PC-3 (cell line): Measurements from ENCODE around the gene PDCD1LG2. TPM values are rescaled to one million over a fixed set of nuclear protein-coding genes. Genes with fewer than 3 reads are reported as not detected.

Source experiments
- ATAC-seq: fragments of 200-7000 bp; cut with Tn5 transposase; 2 replicates; pipeline ENCODE4 v1.9.1; 2020; ENCODE audit warnings: mild to moderate bottlenecking, moderate library complexity
- BruUV-seq: library from RNA; stranded (reverse); fragments of 400-500 nt; replicated peaks from 2 replicates; lab custom pipeline; 2021; lab: Mats Ljungman, UMichigan
- CTCF ChIA-PET: fragments of 300-600 bp; sonication (Branson Sonifier 250); formaldehyde crosslinking; loops from one replicate; lab custom pipeline; 2022; ENCODE audit warnings: antibody characterized with exemption; lab: Charles Lee
- POLR2A ChIA-PET: fragments of 300-600 bp; sonication (Branson Sonifier 250); formaldehyde crosslinking; loops from one replicate; lab custom pipeline; 2022; ENCODE audit warnings: antibody characterized with exemption; ENCODE audit not compliant: unreplicated experiment; lab: Charles Lee
- DNase-seq: peaks from one replicate; pipeline ENCODE4 v3.0.0-alpha.2; 2015
- H2AFZ ChIP-seq: fragments of 300-600 bp; sonication (generic); 2 replicates; pipeline ENCODE4 v1.6.0; 2016; ENCODE audit warnings: antibody characterized with exemption, low read length
- H3F3A ChIP-seq: fragments of 300-600 bp; sonication (generic); one replicate; pipeline ENCODE4 v1.6.0; 2017; ENCODE audit warnings: antibody characterized with exemption, low read length, control low read depth, mild to moderate bottlenecking; ENCODE audit not compliant: unreplicated experiment
- H3K27ac ChIP-seq: fragments of 300-600 bp; sonication (generic); 2 replicates; pipeline ENCODE4 v1.5.1; 2016; ENCODE audit warnings: mild to moderate bottlenecking, low read length
- H3K27me3 ChIP-seq: fragments of 300-600 bp; sonication (generic); 2 replicates; pipeline ENCODE4 v1.6.1; 2016; ENCODE audit warnings: low read length, mixed read lengths
- H3K36me3 ChIP-seq: fragments of 300-600 bp; sonication (generic); 2 replicates; pipeline ENCODE4 v1.6.1; 2016; ENCODE audit warnings: low read depth, mixed run types, low read length, mixed read lengths
- H3K4me1 ChIP-seq: fragments of 300-600 bp; sonication (generic); 2 replicates; pipeline ENCODE4 v1.5.1; 2016; ENCODE audit warnings: low read length; ENCODE audit not compliant: insufficient read depth
- H3K4me2 ChIP-seq: fragments of 300-600 bp; sonication (generic); 2 replicates; pipeline ENCODE4 v1.6.0; 2016; ENCODE audit warnings: low read length
- H3K4me3 ChIP-seq: fragments of 300-600 bp; sonication (generic); 2 replicates; pipeline ENCODE4 v1.5.1; 2016; ENCODE audit warnings: mild to moderate bottlenecking, low read length, mixed read lengths
- H3K79me2 ChIP-seq: fragments of 300-600 bp; sonication (generic); 2 replicates; pipeline ENCODE4 v1.6.1; 2017; ENCODE audit warnings: low read length, mixed read lengths
- H3K9ac ChIP-seq: fragments of 300-600 bp; sonication (generic); 2 replicates; pipeline ENCODE4 v1.6.0; 2016; ENCODE audit warnings: mild to moderate bottlenecking, low read length
- H3K9me2 ChIP-seq: fragments of 300-600 bp; sonication (generic); replicated peaks from 2 replicates; pipeline ENCODE4 v1.6.1; 2016; ENCODE audit warnings: mixed run types, low read length, mixed read lengths
- H3K9me3 ChIP-seq: fragments of 300-600 bp; sonication (generic); 2 replicates; pipeline ENCODE4 v1.6.1; 2016; ENCODE audit warnings: low read length, mixed read lengths
- H4K20me1 ChIP-seq: fragments of 300-600 bp; sonication (generic); 2 replicates; pipeline ENCODE4 v1.6.1; 2016; ENCODE audit warnings: low read length, mixed read lengths
- CTCF ChIP-seq: fragments of 300-600 bp; sonication (generic); conservative IDR thresholded peaks from 2 replicates; pipeline ENCODE4 v1.5.1; 2017; ENCODE audit warnings: antibody characterized with exemption, low read depth, mild to moderate bottlenecking, low read length
- EZH2 ChIP-seq: fragments of 300-600 bp; sonication (generic); IDR thresholded peaks from one replicate; pipeline ENCODE4 v1.6.1; 2017; ENCODE audit warnings: antibody characterized with exemption, mild to moderate bottlenecking, low read length; ENCODE audit not compliant: unreplicated experiment
- EZH2phosphoT487 ChIP-seq: fragments of 300-600 bp; sonication (generic); IDR thresholded peaks from 2 replicates; pipeline ENCODE4 v1.6.1; 2018; ENCODE audit warnings: mild to moderate bottlenecking, antibody characterized with exemption, low read length, borderline replicate concordance
- intact Hi-C: fragments of 100-400 bp; cut with micrococcal nuclease; formaldehyde crosslinking; loops from 2 replicates; pipeline ENCODE4 v1.9.0; 2023
- total RNA-seq: library from RNA; depleted of rRNA; stranded (reverse); fragments of >200 nt; gene quantifications from 2 replicates; pipeline ENCODE4 v1.2.3, GENCODE V29; 2014

PDCD1LG2 gene
- total RNA-seq, 1 experiment from 2014 or later, result 1.4 TPM

DNA sequence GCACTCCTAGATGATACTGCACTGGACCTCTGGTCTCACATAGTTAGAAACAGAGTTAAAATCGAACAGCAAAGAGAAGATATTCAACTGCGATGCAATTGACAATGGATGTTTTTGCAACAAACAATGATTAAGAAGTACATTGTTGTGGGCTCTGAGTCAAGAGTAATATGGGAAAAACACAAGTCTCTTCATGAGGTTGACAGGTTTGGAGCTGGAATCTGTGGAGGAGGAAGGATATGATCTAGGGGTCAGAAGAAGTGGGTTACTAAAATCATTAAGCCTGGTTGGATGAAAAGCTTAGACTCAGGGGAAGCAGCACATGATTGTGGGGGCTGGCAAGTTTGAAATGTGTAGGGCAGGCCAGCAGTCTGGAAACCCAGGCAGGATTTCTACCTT, 53.1 kb downstream of the PDCD1LG2 start:
- ATAC-seq (no peak), DNase-seq (no peak)
- Histone ChIP-seq H3K36me3 (no peaks in the 10 kb centered on the region), H3K9me2 (no peaks in the 10 kb centered on the region), H3K9ac (no peak overlapping the region), H3K4me1 (peaks cover 4% of the 10 kb centered on the region; the same call in 1 of the 2 replicates), H3K4me2 (no peak overlapping the region), H3K4me3 (no peak overlapping the region), H3K27me3 (no peaks in the 10 kb centered on the region), H4K20me1 (no peaks in the 10 kb centered on the region), H3K9me3 (no peaks in the 10 kb centered on the region), H3F3A (no peaks in the 10 kb centered on the region), H2AFZ (no peak overlapping the region), H3K27ac (no peak overlapping the region), H3K79me2 (no peaks in the 10 kb centered on the region)
- no peak for TF ChIP-seq EZH2
- TF ChIP-seq EZH2phosphoT487, result no peak
- no peak for TF ChIP-seq CTCF
- ChIA-PET POLR2A (no interaction called here), CTCF (no interaction called here)
- BruUV-seq, result no TSS peak
- intact Hi-C loops, result no loop called here

DNA sequence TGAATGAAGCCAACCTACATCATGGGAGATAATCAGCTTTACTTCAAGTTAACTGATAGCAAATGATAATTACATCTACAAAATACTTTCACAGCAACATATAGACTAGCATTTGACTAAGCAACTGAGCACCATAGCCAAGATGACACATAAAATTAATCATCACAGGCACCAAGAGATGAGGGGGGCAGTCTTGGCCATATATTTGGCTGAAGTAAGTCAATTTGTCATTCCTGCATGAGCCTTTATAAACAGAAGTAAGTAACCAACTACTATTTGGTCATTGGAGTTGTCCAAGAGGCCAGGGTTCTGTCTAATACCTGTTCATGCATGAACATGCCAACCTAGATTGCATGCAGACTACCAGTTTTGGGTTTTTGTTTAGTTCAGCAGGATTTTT, 53.6 kb downstream of the PDCD1LG2 start:
- ATAC-seq, result peak; percentile 66
- no peaks in the 10 kb centered on the region for H3K79me2 ChIP-seq
- H3K27ac ChIP-seq, result no peak overlapping the region
- no peak for TF ChIP-seq CTCF
- TF ChIP-seq EZH2phosphoT487, result no peak
- no peak for TF ChIP-seq EZH2
- BruUV-seq, result no TSS peak
- no peak overlapping the region for H3K9ac ChIP-seq
- DNase-seq, result peak; percentile 58
- no peaks in the 10 kb centered on the region for H3K36me3 ChIP-seq
- no peak overlapping the region for H2AFZ ChIP-seq
- H3K9me3 ChIP-seq, result no peaks in the 10 kb centered on the region
- no peak overlapping the region for H3K4me3 ChIP-seq
- intact Hi-C loops, result no loop called here
- no peaks in the 10 kb centered on the region for H3K9me2 ChIP-seq
- H3F3A ChIP-seq, result no peaks in the 10 kb centered on the region
- POLR2A ChIA-PET, result no interaction called here
- no peak overlapping the region for H3K4me2 ChIP-seq
- CTCF ChIA-PET, result no interaction called here
- H3K4me1 ChIP-seq, result peaks cover 4% of the 10 kb centered on the region; the same call in 1 of the 2 replicates
- H3K27me3 ChIP-seq, result no peaks in the 10 kb centered on the region
- H4K20me1 ChIP-seq, result no peaks in the 10 kb centered on the region

DNA sequence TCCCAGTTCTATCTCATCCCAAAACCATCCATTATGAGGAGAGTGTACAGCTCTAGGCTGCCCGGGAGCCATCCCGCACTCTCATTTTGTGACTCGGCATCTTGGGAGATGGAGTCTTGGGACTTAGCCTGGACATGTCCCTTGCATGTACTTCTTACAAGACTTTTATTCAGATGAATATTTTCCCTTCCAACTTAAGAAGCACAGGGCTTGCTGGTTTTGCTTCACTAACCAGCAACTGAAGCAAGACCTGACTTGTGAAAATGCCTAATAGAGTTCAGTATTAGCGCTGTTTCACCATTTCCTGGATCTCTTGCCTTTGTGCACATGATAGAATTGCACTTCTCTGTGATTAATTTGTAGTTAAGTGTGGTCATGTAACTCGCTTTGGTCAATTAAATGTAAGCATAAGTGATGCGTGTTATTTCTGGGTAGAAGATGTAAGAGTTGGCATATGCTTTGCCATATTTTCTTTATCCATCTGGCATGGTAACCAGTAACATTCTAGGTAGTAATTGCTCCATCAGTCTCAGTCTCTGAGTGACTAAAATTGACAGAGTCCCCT, 55.8 kb downstream of the PDCD1LG2 start:
- BruUV-seq, result no TSS peak
- no peak overlapping the region for H2AFZ ChIP-seq

More for the DNA sequence above, 55.8 kb downstream of the PDCD1LG2 start:
- no peaks in the 10 kb centered on the region for H3K27me3 ChIP-seq
- H3F3A ChIP-seq, result no peaks in the 10 kb centered on the region
- H3K36me3 ChIP-seq, result no peaks in the 10 kb centered on the region
- CTCF ChIA-PET, result no interaction called here
- H3K9me2 ChIP-seq, result no peaks in the 10 kb centered on the region
- no peaks in the 10 kb centered on the region for H3K79me2 ChIP-seq
- no peak overlapping the region for H3K4me3 ChIP-seq
- no peak overlapping the region for H3K9ac ChIP-seq
- H4K20me1 ChIP-seq, result no peaks in the 10 kb centered on the region
- intact Hi-C loops, result no loop called here
- DNase-seq (no peak), ATAC-seq (no peak)
- no peak overlapping the region for H3K4me2 ChIP-seq
- POLR2A ChIA-PET, result no interaction called here
- H3K9me3 ChIP-seq, result no peaks in the 10 kb centered on the region
- H3K4me1 ChIP-seq, result peaks cover 4% of the 10 kb centered on the region; the same call in 1 of the 2 replicates
- no peak overlapping the region for H3K27ac ChIP-seq
- TF ChIP-seq EZH2 (no peak), CTCF (no peak), EZH2phosphoT487 (no peak)
